NCI-H748 treated with DMSO at 0.1 percent for 48 hours (cell line): ENCODE results near the gene BATF2.
"Not testable (repeated sequence)": the region's sequence is repeated elsewhere in the genome, so short reads cannot be mapped to it uniquely, and the experiment has no call there.

Experiments used
- DNase-seq: peaks from one replicate; lab custom pipeline; 2025; lab: John Stamatoyannopoulos, UW

Gene BATF2, protein sequence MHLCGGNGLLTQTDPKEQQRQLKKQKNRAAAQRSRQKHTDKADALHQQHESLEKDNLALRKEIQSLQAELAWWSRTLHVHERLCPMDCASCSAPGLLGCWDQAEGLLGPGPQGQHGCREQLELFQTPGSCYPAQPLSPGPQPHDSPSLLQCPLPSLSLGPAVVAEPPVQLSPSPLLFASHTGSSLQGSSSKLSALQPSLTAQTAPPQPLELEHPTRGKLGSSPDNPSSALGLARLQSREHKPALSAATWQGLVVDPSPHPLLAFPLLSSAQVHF

DNA sequence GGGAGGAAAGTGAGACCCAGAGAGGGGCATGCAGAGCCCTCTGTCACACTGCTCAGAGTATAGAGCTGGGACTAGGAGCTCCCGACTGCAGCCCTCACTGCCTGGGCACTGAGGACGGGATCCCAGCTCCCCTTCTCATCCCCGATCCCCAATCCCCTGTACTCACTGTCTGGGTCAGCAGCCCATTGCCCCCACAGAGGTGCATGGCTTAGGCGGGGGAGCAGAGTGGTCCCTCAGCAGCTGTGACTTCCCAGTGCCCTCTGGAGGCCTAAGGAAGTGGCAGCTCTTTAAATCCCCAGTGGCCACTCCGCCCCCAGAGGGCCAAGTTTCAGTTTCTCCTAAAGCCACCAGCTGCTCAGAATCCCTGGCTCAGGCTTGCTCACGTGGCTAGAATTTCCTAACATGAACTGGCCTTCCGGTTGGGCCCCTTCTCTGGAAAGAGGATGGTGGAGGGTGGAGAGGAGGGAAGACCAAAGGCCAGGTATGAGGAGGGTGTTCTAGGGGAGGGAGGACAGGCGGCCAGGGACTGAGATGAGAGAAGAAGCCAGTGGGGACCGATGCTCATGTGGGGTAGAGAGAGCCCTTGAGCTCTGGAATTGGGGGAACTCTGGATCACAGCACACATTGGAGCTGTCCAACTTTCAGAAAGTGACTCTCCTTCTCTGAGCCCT is at the start of gene BATF2:
TSS of gene BATF2 (minus strand) at position 262 of the 671 bp plus-strand sequence. CDS start at position 205, 57 bp downstream.
- DNase-seq: no peak

DNA sequence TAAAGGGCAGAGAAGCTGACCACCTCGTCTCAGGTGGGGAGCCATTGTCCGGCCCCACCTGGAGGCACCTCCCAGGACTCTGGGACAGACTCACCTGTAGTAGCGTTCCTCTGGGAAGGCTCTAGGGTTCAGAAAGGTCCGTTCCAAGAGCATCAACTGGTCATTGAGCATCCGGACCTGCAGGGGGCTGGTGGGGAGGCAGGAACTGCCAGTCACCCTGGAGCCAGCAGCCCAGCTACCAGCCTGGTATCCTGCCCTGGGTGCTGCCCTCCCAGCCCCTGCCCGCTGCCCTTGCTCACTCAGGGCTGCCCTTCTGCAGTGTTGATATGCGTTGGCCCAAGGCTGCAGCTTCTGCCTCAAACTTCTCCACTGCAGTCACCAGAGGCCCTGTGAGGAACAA is 49.0 kb upstream of the BATF2 start:
- no peak for DNase-seq

DNA sequence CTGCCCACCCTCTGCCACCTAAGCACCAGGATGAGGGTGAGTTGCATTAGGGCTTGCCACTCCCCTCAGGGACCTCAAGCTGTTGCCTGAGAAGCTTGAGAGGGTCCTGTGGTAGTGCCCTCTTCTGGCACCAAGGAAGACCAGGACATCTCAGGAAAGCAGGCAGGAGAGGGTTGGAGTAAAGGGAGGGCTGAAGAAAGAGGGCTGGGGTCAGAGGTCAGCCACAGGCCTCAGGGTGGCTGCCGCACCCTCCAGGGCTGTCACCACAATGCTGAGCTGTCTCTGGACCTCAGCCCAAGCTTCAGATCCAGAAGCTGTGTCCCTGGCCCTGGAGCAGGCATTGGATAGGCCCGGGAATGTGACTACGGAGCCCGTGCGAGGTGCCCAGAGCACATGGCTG is 48.3 kb upstream of the BATF2 start:
- no peak for DNase-seq

DNA sequence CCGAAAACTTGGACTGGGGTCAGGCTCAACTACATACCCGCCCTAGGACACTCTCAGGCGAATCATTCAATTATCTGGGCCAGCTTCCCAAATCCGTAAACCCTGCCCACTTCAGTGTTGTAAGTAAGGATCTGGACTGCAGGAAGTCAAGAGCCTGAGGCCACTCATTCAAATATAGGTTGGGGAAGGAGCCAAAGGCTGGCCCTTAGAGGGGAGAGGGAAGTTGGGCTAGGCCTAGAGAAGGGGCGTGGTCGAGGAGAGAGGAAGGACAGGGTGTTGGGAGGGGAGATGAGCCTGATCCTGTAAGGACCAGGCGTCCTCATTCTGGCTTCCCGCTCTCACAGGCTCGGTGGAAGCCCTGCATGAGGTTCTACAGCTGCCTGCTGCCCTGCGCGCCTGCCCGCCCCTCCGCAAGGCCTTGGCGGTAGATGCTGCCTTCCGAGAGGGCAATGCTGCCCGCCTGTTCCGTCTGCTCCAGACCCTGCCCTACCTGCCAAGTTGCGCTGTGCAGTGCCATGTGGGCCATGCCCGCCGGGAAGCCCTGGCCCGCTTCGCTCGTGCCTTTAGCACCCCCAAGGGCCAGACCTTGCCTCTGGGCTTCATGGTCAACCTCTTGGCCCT is 47.2 kb upstream of the BATF2 start:
- no peak for DNase-seq

DNA sequence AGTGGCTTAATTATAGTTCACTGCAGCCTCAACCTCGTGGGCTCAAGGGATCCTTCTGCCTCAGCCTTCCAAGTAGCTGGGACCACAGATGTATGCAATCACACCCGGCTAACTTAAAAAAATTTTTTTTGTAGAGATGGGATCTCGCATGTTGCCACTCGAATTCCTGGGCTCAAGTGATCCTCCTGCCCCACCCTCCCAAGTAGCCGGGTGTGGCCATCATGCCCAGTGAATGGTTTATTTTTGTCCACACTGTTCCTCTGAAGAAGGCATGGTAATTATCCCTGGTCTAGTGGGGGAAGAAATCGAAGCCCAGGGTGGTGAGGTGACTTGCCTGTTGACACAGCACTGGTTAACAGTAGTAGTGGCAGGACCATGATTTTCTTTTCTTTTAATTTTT is 46.1 kb upstream of the BATF2 start:
- no peak for DNase-seq

DNA sequence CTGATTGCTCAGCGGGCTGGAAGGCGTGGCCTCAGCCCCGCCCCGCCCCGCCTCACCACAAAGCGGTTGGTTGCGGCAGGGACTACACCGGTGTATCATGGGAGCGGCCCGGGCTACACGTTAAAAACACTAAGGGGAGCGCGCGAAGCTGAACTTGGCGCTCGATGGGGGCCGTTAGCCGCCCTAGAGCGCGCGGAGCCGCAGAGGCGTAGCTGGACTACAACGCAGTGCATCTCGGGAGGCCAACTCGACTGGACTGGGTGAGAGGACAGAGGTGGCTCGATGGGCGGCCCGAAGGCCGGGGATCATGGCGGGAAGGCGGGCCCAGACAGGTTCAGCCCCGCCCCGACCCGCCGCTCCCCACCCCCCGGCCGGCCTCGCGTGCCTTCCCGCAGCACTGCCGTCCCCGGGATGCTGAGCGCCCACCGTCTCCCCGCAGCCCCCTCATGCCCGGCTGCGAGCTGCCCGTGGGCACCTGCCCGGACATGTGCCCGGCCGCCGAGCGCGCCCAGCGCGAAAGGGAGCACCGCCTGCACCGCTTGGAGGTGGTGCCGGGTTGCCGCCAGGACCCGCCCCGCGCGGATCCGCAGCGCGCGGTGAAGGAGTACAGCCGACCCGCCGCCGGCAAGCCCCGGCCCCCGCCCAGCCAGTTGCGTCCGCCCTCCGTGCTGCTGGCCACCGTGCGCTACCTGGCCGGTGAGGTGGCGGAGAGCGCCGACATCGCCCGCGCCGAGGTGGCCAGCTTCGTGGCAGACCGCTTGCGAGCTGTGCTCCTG is 44.3 kb upstream of the BATF2 start, which contains the start of gene SAC3D1:
TSS of gene SAC3D1 (plus strand) at position 364 of the 776 bp plus-strand sequence. CDS start at position 447, 83 bp downstream.
- peak; percentile 90 for DNase-seq

DNA sequence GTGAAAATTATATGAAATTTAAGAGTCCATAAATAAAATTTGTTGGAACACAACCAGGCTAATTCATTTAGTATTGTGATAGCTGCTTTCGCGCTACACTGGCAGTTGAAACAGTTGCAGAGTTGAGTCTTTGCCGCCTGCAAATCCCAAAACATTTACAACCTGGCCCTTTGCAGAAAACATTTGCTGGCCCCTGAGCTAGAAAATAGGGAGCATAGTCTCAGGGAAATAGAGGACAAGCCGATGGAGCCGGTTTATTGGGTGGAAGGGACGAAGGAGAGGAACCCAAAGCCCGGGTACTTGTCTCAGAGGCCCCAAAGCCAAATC is 43.7 kb upstream of the BATF2 start:
- DNase-seq: no peak

DNA sequence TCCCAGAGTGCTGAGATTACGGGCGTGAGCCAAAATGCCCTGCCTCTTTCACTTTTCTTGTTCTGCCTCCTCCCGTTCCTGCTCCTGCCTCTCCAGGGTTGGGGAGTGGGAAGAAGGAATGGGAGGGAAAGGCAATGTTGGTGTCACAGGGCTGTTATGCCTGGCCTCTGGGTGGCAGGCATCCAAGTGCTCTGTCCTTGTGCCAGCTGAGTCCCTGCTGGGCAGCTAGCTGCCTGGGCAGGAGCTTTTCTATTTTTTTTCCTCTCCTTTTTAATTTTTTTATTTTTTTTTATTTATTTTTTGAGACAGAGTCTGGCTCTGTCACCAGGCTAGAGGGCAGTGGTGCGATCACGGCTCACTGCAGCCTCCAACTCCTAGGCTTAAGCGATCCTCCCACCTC is 40.2 kb upstream of the BATF2 start:
- DNase-seq: no peak

DNA sequence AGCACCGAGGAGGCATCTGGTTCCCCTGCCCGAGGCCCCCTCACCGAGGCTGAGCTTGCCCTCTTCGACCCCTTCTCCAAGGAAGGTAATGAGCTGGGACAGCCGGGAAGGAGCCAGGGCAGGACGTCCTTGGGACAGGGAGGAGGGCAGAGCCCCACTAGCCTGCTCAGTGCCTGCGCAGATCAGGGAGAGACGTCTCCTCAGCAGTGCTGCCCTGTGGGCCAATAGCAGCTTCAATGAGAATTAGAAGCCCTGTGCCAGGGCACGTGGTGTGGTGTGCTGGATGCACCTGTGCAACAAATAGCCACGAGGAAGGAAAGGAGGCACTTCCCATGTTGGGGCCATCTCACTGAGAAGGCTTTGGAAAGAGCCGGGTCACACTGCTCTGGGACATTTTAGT is 38.8 kb upstream of the BATF2 start:
- DNase-seq: no peak

DNA sequence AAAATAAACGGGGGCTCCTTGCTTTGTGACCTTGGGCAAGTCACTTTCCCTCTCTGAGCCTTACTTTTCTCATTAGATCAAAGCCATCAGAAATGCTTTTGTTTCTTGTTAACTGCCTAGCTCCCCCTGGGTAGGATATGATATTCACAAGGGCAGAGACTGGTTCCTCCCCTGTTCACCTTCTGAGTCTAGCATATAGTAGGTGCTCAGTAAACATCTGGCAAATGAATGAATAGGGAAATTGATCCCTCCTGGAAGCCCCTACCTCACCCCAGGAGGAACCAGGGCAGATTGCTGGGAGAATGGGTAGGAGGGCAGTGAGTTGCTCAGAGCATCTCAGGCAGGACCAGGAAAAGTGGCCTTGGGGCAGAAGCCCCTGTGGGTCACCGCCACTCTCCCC is 37.7 kb upstream of the BATF2 start:
- no peak for DNase-seq

DNA sequence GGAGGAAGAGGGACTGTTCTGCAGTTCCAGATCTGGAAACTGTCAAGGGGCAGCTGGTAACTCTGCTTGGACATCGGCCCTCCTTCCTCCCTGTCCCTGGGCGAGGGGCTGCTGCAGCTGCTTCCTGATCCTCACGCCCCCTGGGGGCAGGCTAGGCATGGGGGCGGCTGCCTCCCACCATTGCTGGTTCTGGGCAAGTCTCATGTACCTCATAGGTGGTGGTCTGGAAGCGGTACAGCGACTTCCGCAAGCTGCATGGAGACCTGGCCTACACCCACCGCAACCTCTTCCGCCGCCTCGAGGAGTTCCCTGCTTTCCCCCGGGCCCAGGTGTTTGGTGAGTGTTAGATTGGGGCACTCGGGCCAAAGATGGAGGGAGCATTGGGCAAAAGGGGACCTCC is 35.4 kb upstream of the BATF2 start:
- DNase-seq: no peak

DNA sequence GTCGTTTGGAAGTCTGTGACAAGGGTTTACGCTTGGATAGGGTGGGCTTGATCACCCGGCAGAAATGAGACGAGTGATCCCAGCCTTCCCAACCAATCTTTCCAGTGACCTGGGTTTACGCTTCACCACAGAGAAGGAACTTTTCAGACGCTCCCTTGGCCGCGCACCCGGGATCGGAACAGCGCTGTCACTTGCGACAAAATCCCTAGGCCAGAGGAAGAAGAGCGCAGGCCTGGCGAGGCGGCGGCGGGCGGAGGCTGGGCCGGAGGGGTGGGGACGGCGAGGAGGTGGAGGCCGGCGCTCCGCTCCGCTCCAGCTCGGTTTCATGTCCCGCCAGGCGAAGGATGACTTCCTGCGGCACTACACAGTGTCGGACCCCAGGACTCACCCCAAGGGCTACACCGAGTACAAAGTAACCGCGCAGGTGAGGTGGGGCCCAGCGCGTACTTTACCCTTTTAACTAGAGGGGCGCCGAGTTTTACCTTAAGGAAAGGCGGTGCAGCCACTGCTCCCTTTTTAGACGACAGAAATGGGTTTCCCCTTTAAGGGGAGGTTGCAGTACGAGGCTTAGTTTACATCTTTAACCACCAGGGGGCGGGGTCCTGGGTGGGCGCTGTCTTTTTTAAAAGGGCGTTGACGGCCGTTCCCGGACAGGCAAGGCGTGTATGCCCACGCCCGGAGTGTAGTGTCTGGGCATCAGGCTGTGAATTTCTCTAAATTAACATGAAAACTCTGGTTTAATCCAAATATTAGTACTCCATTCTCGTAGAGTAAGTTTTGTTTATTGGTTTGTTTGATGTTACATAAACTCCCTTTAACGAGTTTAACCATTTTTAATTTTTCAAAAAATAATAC is 30.7 kb upstream of the BATF2 start, which contains the start of gene SNX15:
TSS of gene SNX15 (plus strand) at position 227 of the 855 bp plus-strand sequence. CDS start at position 326, 99 bp downstream.
- DNase-seq: peak; percentile 94

DNA sequence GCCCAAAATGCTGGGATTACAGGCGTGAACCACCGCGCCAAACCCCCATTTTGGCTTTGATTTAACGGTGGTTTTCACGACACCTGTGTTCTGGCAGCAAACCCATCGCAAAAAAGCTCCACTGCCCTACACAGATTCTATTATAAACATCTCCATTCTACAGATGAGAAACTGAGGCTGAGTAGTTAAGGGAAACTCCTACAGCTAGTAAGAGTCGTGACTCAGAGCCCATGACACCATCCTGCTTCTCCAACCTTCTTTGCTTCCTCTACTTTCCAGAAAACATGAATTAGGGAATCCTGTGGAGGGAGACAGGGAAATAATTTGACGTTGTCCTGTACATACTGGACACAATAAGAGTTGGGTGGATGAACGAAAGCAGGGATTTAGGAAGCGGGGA is 30.0 kb upstream of the BATF2 start:
- no peak for DNase-seq

DNA sequence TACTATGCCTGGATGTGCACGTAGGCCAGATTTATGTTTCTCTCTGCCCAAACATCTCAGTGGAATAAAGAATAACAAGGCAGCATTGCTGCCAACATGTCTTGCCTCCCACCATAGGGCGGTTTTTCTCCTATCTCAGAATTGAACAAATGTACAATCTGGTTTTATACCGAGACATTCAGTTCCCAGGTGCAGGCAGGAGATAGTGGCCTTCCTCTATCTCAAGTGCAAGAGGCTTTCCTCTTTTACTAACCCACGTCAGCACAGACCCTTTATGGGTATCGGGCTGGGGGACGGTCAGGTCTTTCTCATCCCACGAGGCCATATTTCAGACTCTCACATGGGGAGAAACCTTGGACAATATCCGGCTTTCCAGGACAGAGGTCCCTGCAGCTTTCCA is 26.7 kb upstream of the BATF2 start:
- DNase-seq: not testable (repeated sequence)

DNA sequence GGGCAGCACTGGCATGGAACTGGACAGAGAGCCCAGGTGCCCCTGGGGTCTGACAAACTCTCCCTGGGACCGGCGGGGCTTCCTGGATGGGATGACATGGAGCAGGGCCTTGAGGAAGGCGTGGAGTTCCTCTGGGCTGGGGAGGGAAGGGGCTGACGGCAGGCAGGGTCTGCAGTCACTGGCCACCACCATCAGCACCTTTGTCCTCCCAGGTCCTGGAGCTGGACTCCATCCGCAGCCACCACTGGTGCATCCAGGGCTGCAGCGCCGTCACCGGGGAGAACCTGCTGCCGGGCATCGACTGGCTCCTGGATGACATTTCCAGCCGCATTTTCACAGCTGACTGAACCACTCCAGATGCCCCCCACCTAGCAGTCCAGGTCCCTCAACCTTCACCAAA is 24.7 kb upstream of the BATF2 start:
- DNase-seq: no peak

DNA sequence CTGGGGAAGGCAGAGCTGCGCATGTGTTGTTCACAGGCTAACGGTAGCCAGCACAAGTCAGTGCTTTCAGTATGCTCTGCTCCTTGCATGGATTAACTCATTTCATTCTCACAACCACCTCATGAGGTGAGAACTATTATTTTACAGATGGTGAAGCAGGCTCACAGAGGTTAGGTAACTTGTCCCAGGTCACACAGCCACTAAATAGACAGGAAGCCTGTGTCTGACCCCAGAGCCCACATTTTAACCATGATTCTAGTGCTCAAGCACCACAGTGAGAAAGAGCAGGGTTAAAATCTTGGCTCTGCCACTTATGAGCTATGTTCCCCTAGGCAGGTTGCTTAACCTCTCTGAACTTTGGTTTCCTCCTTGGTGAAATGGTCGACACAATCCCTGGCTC is 24.2 kb upstream of the BATF2 start:
- DNase-seq: no peak

DNA sequence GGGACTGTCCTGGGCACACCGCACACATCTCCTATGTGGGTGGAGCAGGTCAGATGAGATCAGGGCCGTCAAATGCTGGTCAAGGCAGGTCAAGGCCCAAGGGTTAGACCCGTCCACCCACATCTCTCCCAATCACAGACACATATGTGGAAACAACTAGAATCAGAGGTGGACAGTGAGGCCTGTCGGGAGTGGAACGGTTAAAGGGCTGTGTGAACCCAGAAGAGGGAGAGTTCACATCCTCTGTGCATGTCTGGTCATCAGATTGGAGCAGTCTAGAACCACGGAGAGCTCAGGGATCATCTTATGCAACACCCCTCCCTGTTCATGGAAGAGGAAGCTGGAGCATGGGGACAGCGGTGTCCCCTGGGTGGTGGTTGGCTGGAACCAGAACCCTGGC is 23.1 kb upstream of the BATF2 start:
- no peak for DNase-seq

DNA sequence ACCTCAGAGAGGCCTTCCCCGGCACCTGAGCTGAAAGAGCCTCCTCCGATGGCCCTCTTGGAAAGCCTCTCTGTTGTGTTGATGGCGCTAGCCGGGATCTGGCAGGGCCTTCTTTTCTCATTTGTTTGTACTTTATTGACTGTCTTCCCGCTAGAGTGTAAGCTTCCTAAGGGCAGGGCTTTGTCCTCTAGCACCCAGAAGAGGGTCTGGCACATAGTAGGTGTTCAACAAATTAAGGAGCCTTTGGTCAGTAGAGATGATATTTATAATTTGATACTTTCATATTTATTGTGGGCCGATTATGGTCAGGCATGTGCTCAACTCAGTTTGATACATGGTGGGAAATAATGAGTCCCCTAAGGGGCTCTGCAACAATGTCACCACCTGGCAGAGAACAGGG is 21.2 kb upstream of the BATF2 start:
- no peak for DNase-seq

DNA sequence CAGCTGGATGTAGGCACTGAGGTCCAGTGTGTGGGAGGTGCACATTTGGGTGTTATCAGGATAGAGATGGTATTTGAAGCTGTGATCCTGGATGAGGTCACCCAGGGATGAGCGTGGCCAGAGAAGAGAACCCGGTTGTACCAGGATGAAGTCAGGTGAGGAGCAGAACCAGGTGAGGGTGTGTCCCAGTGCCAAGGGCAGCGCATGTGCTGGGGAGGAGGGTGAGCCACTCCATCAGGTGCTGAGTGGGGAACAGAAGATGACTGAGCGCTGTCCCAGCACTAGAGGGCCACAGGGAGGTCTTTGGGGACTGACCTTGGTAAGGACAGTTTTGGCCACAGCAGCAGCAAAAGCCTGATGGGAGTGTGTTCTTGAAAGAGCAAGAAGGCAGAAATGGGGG is 19.9 kb upstream of the BATF2 start:
- no peak for DNase-seq

DNA sequence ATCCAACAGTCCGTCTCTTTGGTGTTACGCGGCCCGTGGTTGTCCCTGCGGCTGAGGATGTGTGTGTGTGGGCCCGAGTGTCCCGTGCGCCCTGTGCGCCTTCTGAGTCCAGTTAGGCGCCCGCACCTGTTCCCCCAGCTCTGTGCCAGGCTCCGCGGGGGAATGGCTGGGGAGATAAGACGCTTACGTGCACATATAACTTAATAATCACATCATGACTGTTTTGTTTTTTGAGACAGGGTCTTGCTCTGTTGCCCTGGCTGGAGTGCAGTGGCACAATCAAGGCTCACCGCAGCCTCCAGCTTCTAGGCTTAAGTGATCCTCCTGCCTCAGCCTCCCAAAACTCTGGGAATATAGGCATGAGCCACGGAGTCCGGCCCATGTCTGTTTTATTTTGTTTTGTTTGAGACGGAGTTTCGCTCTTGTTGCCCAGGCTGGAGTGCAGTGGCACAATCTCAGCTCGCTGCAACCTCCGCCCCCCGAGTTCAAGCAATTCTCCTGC is 18.0 kb upstream of the BATF2 start:
- DNase-seq: no peak
